SK-N-SH treated with all-trans-retinoic acid at 6 μM for 48 hours (cell line): ENCODE results near the gene CBFA2T2.

Experiments
- ATAC-seq: fragments of 200-7000 bp; cut with Tn5 transposase; 3 replicates; pipeline ENCODE4 v1.9.1; 2020; ENCODE audit warnings: mild to moderate bottlenecking, moderate library complexity
- ARNTL ChIP-seq: fragments of 450-650 bp; formaldehyde crosslinking; IDR thresholded peaks from 2 replicates; pipeline ENCODE4 v1.5.0; 2020; ENCODE audit warnings: low read depth, mild to moderate bottlenecking, moderate library complexity, borderline replicate concordance
- BACH2 ChIP-seq: fragments of 250-450 bp; sonication (Bioruptor Pico); IDR thresholded peaks from 2 replicates; pipeline ENCODE4 v1.9.0; 2021; ENCODE audit warnings: mild to moderate bottlenecking, borderline replicate concordance
- CSDC2 ChIP-seq: fragments of 250-450 bp; sonication (Bioruptor Pico); IDR thresholded peaks from 2 replicates; pipeline ENCODE4 v1.5.0; 2020; ENCODE audit warnings: mild to moderate bottlenecking, moderate library complexity
- ESRRG ChIP-seq: fragments of 250-450 bp; sonication (Bioruptor Pico); IDR thresholded peaks from 2 replicates; pipeline ENCODE4 v1.6.1; 2021; ENCODE audit warnings: mild to moderate bottlenecking
- GLIS3 ChIP-seq: fragments of 250-450 bp; sonication (Bioruptor Pico); IDR thresholded peaks from 2 replicates; pipeline ENCODE4 v1.5.0; 2020; ENCODE audit warnings: mild to moderate bottlenecking, moderate library complexity
- ISL1 ChIP-seq: fragments of 250-450 bp; sonication (Bioruptor Pico); IDR thresholded peaks from 2 replicates; pipeline ENCODE4 v2.1.2; 2022; ENCODE audit warnings: mild to moderate bottlenecking, moderate library complexity
- OSR1 ChIP-seq: fragments of 250-450 bp; sonication (Bioruptor Pico); IDR thresholded peaks from 2 replicates; pipeline ENCODE4 v1.8.0; 2022; ENCODE audit warnings: moderate library complexity, mild to moderate bottlenecking, inconsistent platforms
- PPARA ChIP-seq: fragments of 250-450 bp; sonication (Bioruptor Pico); IDR thresholded peaks from 2 replicates; pipeline ENCODE4 v1.5.0; 2020; ENCODE audit warnings: mild to moderate bottlenecking, borderline replicate concordance
- SNAI2 ChIP-seq: fragments of 250-450 bp; sonication (Bioruptor Pico); IDR thresholded peaks from 2 replicates; pipeline ENCODE4 v1.5.0; 2020; ENCODE audit warnings: mild to moderate bottlenecking, moderate library complexity
- TCF4 ChIP-seq: fragments of 250-450 bp; sonication (Bioruptor Pico); IDR thresholded peaks from 2 replicates; pipeline ENCODE4 v1.8.0; 2021; ENCODE audit warnings: mild to moderate bottlenecking, moderate library complexity, borderline replicate concordance
- TOX ChIP-seq: fragments of 250-450 bp; sonication (Bioruptor Pico); IDR thresholded peaks from 2 replicates; pipeline ENCODE4 v1.8.0; 2021; ENCODE audit warnings: mild to moderate bottlenecking, moderate library complexity, borderline replicate concordance
- ZFP3 ChIP-seq: fragments of 250-450 bp; sonication (Bioruptor Pico); IDR thresholded peaks from 2 replicates; pipeline ENCODE4 v1.5.0; 2020; ENCODE audit warnings: mild to moderate bottlenecking, moderate library complexity
- ZFP30 ChIP-seq: fragments of 450-650 bp; formaldehyde crosslinking; IDR thresholded peaks from 2 replicates; pipeline ENCODE4 v1.5.0; 2022; ENCODE audit warnings: mild to moderate bottlenecking, moderate library complexity
- ZNF565 ChIP-seq: fragments of 450-650 bp; formaldehyde crosslinking; conservative IDR thresholded peaks from 2 replicates; pipeline ENCODE4 v1.5.0; 2020; ENCODE audit warnings: low read depth, mild to moderate bottlenecking, moderate library complexity
- ZNF70 ChIP-seq: fragments of 450-650 bp; formaldehyde crosslinking; IDR thresholded peaks from 2 replicates; pipeline ENCODE4 v1.5.0; 2020; ENCODE audit warnings: mild to moderate bottlenecking, moderate library complexity
- ZNF8 ChIP-seq: fragments of 450-650 bp; formaldehyde crosslinking; IDR thresholded peaks from 2 replicates; pipeline ENCODE4 v1.5.0; 2020; ENCODE audit warnings: mild to moderate bottlenecking, moderate library complexity
- TF ChIP-seq, protein P1 (sequence below): fragments of 250-450 bp; sonication (Bioruptor Pico); IDR thresholded peaks from 2 replicates; pipeline ENCODE4 v1.8.0; 2021; ENCODE audit warnings: low read depth, mild to moderate bottlenecking, moderate library complexity, borderline replicate concordance
- TF ChIP-seq, protein P2 (sequence below): fragments of 250-450 bp; sonication (Bioruptor Pico); IDR thresholded peaks from 2 replicates; pipeline ENCODE4 v1.5.1; 2021; ENCODE audit warnings: mild to moderate bottlenecking, moderate library complexity
- TF ChIP-seq, protein P3 (sequence below): fragments of 250-450 bp; sonication (Bioruptor Pico); IDR thresholded peaks from 2 replicates; pipeline ENCODE4 v1.5.1; 2020; ENCODE audit warnings: low read depth, mild to moderate bottlenecking, moderate library complexity
- TF ChIP-seq, protein P4 (sequence below): fragments of 250-450 bp; sonication (Bioruptor Pico); IDR thresholded peaks from 2 replicates; pipeline ENCODE4 v1.5.0; 2020; ENCODE audit warnings: mild to moderate bottlenecking, moderate library complexity
- TF ChIP-seq, protein P5 (sequence below): fragments of 250-450 bp; sonication (Bioruptor Pico); IDR thresholded peaks from 2 replicates; pipeline ENCODE4 v1.8.0; 2020; ENCODE audit warnings: mild to moderate bottlenecking, moderate library complexity, borderline replicate concordance

Gene CBFA2T2

DNA sequence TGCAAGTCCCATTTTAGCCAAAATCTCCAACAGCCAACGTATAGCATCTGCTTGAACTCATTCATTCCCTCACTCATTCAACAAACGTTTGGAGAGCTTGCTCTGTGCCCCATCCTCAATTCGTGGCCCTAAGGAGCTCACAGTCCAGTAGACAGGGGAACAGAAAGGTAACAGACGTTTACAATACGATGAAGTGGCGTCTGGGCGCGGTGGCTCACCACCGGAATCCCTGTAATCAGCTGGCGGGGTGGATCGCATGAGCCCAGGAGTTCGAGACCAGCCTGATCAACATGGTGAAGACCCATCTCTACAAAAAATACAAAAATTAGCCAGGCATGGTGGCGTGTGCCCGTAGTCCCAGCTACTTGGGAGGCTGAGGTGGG lies 197.1 kb downstream of the CBFA2T2 start:
- no peak for ATAC-seq
- TF ChIP-seq PPARA (no peak), ISL1 (CRISPR knock-in tag) (no peak), TCF4 (CRISPR knock-in tag) (no peak), CSDC2 (CRISPR knock-in tag) (no peak), ESRRG (CRISPR knock-in tag) (no peak), ZNF565 (no peak), GLIS3 (CRISPR knock-in tag) (no peak), TOX (CRISPR knock-in tag) (no peak), ARNTL (no peak), ZNF70 (no peak)
- TF ChIP-seq, protein P1, sequence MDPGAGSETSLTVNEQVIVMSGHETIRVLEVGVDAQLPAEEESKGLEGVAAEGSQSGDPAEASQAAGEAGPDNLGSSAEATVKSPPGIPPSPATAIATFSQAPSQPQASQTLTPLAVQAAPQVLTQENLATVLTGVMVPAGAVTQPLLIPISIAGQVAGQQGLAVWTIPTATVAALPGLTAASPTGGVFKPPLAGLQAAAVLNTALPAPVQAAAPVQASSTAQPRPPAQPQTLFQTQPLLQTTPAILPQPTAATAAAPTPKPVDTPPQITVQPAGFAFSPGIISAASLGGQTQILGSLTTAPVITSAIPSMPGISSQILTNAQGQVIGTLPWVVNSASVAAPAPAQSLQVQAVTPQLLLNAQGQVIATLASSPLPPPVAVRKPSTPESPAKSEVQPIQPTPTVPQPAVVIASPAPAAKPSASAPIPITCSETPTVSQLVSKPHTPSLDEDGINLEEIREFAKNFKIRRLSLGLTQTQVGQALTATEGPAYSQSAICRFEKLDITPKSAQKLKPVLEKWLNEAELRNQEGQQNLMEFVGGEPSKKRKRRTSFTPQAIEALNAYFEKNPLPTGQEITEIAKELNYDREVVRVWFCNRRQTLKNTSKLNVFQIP (CRISPR knock-in tag) = no peak
- TF ChIP-seq, protein P2, sequence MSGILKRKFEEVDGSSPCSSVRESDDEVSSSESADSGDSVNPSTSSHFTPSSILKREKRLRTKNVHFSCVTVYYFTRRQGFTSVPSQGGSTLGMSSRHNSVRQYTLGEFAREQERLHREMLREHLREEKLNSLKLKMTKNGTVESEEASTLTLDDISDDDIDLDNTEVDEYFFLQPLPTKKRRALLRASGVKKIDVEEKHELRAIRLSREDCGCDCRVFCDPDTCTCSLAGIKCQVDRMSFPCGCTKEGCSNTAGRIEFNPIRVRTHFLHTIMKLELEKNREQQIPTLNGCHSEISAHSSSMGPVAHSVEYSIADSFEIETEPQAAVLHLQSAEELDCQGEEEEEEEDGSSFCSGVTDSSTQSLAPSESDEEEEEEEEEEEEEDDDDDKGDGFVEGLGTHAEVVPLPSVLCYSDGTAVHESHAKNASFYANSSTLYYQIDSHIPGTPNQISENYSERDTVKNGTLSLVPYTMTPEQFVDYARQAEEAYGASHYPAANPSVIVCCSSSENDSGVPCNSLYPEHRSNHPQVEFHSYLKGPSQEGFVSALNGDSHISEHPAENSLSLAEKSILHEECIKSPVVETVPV = no peak
- TF ChIP-seq, protein P3, sequence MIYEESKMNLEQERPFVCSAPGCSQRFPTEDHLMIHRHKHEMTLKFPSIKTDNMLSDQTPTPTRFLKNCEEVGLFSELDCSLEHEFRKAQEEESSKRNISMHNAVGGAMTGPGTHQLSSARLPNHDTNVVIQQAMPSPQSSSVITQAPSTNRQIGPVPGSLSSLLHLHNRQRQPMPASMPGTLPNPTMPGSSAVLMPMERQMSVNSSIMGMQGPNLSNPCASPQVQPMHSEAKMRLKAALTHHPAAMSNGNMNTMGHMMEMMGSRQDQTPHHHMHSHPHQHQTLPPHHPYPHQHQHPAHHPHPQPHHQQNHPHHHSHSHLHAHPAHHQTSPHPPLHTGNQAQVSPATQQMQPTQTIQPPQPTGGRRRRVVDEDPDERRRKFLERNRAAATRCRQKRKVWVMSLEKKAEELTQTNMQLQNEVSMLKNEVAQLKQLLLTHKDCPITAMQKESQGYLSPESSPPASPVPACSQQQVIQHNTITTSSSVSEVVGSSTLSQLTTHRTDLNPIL (CRISPR knock-in tag) = no peak
- TF ChIP-seq, protein P4, sequence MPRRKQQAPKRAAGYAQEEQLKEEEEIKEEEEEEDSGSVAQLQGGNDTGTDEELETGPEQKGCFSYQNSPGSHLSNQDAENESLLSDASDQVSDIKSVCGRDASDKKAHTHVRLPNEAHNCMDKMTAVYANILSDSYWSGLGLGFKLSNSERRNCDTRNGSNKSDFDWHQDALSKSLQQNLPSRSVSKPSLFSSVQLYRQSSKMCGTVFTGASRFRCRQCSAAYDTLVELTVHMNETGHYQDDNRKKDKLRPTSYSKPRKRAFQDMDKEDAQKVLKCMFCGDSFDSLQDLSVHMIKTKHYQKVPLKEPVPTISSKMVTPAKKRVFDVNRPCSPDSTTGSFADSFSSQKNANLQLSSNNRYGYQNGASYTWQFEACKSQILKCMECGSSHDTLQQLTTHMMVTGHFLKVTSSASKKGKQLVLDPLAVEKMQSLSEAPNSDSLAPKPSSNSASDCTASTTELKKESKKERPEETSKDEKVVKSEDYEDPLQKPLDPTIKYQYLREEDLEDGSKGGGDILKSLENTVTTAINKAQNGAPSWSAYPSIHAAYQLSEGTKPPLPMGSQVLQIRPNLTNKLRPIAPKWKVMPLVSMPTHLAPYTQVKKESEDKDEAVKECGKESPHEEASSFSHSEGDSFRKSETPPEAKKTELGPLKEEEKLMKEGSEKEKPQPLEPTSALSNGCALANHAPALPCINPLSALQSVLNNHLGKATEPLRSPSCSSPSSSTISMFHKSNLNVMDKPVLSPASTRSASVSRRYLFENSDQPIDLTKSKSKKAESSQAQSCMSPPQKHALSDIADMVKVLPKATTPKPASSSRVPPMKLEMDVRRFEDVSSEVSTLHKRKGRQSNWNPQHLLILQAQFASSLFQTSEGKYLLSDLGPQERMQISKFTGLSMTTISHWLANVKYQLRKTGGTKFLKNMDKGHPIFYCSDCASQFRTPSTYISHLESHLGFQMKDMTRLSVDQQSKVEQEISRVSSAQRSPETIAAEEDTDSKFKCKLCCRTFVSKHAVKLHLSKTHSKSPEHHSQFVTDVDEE = no peak

DNA sequence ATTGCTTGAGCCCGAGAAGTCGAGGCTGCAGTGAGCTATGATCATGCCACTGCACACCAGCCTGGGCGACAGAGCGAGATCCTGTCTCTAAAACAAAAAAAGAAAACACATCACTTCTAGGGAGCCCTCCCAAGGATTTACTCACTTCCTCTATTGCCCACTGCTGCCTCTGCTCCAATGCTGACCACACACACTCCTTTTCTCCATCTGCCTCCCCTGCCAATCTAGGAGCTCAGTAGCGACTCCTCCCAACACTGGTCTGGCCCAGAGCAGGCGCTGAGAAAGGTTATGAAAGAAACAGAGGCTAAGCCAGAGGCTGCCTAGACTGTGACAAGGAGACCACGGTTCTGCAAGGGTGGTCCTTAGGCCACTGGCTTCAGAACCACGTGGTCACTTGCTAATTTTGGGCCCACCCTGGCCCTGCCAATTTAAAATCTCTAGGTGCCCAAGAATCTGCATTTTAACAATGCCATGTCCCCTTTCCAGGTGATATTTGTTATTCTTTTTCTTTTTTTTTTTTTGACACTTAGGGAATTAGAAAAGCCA lies 197.5 kb downstream of the CBFA2T2 start:
- ATAC-seq = no peak
- TF ChIP-seq ESRRG (CRISPR knock-in tag) (no peak), PPARA (no peak), SNAI2 (CRISPR knock-in tag) (no peak), OSR1 (CRISPR knock-in tag) (no peak), GLIS3 (CRISPR knock-in tag) (no peak), ZNF70 (no peak), TOX (CRISPR knock-in tag) (no peak), CSDC2 (CRISPR knock-in tag) (no peak), ZFP30 (no peak), ZNF8 (no peak), ISL1 (CRISPR knock-in tag) (no peak), BACH2 (CRISPR knock-in tag) (no peak), TCF4 (CRISPR knock-in tag) (no peak), ARNTL (no peak), ZFP3 (CRISPR knock-in tag) (no peak)
- TF ChIP-seq, protein P1 (CRISPR knock-in tag) = no peak
- TF ChIP-seq, protein P2 = no peak
- TF ChIP-seq, protein P4 = no peak
- TF ChIP-seq, protein P3 (CRISPR knock-in tag) = no peak
- TF ChIP-seq, protein P5, sequence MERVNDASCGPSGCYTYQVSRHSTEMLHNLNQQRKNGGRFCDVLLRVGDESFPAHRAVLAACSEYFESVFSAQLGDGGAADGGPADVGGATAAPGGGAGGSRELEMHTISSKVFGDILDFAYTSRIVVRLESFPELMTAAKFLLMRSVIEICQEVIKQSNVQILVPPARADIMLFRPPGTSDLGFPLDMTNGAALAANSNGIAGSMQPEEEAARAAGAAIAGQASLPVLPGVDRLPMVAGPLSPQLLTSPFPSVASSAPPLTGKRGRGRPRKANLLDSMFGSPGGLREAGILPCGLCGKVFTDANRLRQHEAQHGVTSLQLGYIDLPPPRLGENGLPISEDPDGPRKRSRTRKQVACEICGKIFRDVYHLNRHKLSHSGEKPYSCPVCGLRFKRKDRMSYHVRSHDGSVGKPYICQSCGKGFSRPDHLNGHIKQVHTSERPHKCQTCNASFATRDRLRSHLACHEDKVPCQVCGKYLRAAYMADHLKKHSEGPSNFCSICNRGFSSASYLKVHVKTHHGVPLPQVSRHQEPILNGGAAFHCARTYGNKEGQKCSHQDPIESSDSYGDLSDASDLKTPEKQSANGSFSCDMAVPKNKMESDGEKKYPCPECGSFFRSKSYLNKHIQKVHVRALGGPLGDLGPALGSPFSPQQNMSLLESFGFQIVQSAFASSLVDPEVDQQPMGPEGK (CRISPR knock-in tag) = no peak
- TF ChIP-seq, all 23 proteins: peak for 0
